Measurements from ENCODE around the gene GRID2. TPM values are rescaled to one million over a fixed set of nuclear protein-coding genes. Genes with fewer than 3 reads are reported as not detected.
A peak's percentile ranks its signal among the peaks of the same experiment; 100 is the strongest.

The GRID2 gene
- polyA plus RNA-seq, 1 donor (not counting 4 experiments of a cell fraction or from before 2014, with no cell fraction given) = not detected

DNA sequence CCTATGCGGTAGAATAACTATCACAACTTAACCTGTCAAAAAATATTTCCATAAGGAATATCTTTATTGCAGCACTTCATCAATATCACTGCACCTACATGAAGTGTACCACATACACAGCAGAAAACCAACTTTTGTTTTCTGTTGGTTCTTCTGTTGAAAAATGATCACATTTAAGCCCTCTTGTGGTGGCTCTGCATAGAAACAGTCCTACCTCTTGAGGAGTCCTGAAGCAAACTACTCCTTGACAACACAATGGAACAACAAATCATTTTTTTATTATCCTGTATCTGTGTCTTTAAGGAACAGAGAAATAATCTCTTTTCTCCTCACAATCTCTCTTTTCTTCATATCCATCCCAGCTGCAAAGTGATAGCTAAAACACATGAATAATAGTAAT, 1484.9 kb downstream of the GRID2 start:
- Histone ChIP-seq H3K9ac (ENCODE audit: control insufficient read depth, extremely low read depth, insufficient read depth, low read length) (no peak overlapping the region), H3K27ac (ENCODE audit: control insufficient read depth, insufficient read depth, low read length) (no peak overlapping the region), H3K79me2 (ENCODE audit: control insufficient read depth, insufficient read depth, low read length) (no peaks in the 10 kb centered on the region), H3K9me3 (ENCODE audit: control insufficient read depth, low read depth, low read length) (no peaks in the 10 kb centered on the region), H3K36me3 (ENCODE audit: control insufficient read depth in 2 of 2, extremely low read depth in 1 of 2, insufficient read depth in 2 of 2, low read length in 2 of 2) (no peaks in the 10 kb centered on the region), H3K4me3 (ENCODE audit: control insufficient read depth in 2 of 3, extremely low read depth in 1 of 3, insufficient read depth in 2 of 3, low read depth in 1 of 3, low read length in 3 of 3) (no peak overlapping the region), H3K4me2 (ENCODE audit: control insufficient read depth, extremely low read depth, insufficient read depth, low read depth, low read length) (no peak overlapping the region), H3K27me3 (ENCODE audit: control insufficient read depth, extremely low read depth, insufficient read depth, low read length) (no peaks in the 10 kb centered on the region), H2AFZ (ENCODE audit: control insufficient read depth, low read length) (no peak overlapping the region), H3K9me1 (ENCODE audit: control insufficient read depth, extremely low read depth, insufficient read depth, low read length) (no peaks in the 10 kb centered on the region), H3K4me1 (ENCODE audit: control insufficient read depth, extremely low read depth, insufficient read depth, low read length) (no peaks in the 10 kb centered on the region), H4K20me1 (ENCODE audit: control insufficient read depth, extremely low read depth, insufficient read depth, low read length) (no peaks in the 10 kb centered on the region)
- TF ChIP-seq, protein P1, sequence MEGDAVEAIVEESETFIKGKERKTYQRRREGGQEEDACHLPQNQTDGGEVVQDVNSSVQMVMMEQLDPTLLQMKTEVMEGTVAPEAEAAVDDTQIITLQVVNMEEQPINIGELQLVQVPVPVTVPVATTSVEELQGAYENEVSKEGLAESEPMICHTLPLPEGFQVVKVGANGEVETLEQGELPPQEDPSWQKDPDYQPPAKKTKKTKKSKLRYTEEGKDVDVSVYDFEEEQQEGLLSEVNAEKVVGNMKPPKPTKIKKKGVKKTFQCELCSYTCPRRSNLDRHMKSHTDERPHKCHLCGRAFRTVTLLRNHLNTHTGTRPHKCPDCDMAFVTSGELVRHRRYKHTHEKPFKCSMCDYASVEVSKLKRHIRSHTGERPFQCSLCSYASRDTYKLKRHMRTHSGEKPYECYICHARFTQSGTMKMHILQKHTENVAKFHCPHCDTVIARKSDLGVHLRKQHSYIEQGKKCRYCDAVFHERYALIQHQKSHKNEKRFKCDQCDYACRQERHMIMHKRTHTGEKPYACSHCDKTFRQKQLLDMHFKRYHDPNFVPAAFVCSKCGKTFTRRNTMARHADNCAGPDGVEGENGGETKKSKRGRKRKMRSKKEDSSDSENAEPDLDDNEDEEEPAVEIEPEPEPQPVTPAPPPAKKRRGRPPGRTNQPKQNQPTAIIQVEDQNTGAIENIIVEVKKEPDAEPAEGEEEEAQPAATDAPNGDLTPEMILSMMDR (optimal IDR thresholded peaks at IDR 0.05 in 1 of 3, IDR thresholded peaks at IDR 0.05 in 1 of 3, conservative IDR thresholded peaks at IDR 0.05 in 1 of 3; ENCODE audit: extremely low read depth in 1 of 3, insufficient read depth in 2 of 3, low read length in 3 of 3) = peak in 2 of 3 experiments; percentile 46 to 58
- no peak for TF ChIP-seq EZH2 (IDR thresholded peaks at IDR 0.05; ENCODE audit: low read length)
- no peak for DNase-seq (ENCODE audit: low read depth, low spot score)
- dilution Hi-C loops (cut with MboI; ENCODE audit: extremely low pct_ligation_motif_present, low sequenced_read_pairs) = no loop called here
- no peak for FAIRE-seq

DNA sequence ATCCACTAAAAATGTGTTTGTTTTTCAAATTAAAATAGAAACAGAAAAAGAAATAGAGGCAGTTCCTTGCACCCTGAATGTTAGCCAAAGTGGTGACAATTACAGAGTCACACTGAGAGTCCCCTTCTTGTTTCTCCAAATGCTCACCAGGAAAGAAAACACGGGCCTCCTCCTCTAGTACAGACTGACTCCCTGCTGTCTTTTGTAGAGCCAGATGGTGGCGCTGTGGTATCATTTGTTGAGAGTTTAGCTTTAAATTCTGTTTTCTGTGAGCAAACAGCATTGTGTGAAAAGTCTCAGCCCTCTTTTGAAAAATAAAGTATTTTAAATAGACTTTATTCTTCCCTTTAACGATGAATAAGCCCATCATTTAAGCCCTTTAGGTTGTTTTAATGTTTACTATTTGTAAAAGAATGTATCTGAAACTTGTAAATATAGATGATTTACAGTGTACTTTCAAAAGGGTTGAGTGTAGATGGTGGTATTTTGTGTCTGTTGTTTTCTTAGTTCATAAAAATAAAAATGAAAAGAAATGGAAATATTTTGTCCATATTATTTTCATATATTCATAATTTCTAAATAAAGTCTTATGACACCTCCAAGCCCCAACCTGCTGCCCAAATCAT, 1487.9 kb downstream of the GRID2 start:
- no peaks in the 10 kb centered on the region for H3K9me3 ChIP-seq (ENCODE audit: control insufficient read depth, low read depth, low read length)
- TF ChIP-seq, protein P1 (optimal IDR thresholded peaks at IDR 0.05 in 1 of 3, IDR thresholded peaks at IDR 0.05 in 1 of 3, conservative IDR thresholded peaks at IDR 0.05 in 1 of 3; ENCODE audit: extremely low read depth in 1 of 3, insufficient read depth in 2 of 3, low read length in 3 of 3) = peak; percentile 74 to 78 (median 75)
- no peak for TF ChIP-seq EZH2 (IDR thresholded peaks at IDR 0.05; ENCODE audit: low read length)
- dilution Hi-C loops (cut with MboI; ENCODE audit: extremely low pct_ligation_motif_present, low sequenced_read_pairs) = no loop called here
- H3K36me3 ChIP-seq (ENCODE audit: control insufficient read depth in 2 of 2, extremely low read depth in 1 of 2, insufficient read depth in 2 of 2, low read length in 2 of 2) = no peaks in the 10 kb centered on the region
- DNase-seq (ENCODE audit: low read depth, low spot score) = no peak
- H4K20me1 ChIP-seq (ENCODE audit: control insufficient read depth, extremely low read depth, insufficient read depth, low read length) = no peaks in the 10 kb centered on the region
- H3K79me2 ChIP-seq (ENCODE audit: control insufficient read depth, insufficient read depth, low read length) = no peaks in the 10 kb centered on the region
- no peak overlapping the region for H2AFZ ChIP-seq (ENCODE audit: control insufficient read depth, low read length)
- peak; percentile 81 for FAIRE-seq
- no peaks in the 10 kb centered on the region for H3K4me1 ChIP-seq (ENCODE audit: control insufficient read depth, extremely low read depth, insufficient read depth, low read length)
- no peak overlapping the region for H3K4me2 ChIP-seq (ENCODE audit: control insufficient read depth, extremely low read depth, insufficient read depth, low read depth, low read length)
- no peak overlapping the region for H3K4me3 ChIP-seq (ENCODE audit: control insufficient read depth in 2 of 3, extremely low read depth in 1 of 3, insufficient read depth in 2 of 3, low read depth in 1 of 3, low read length in 3 of 3)
- H3K27me3 ChIP-seq (ENCODE audit: control insufficient read depth, extremely low read depth, insufficient read depth, low read length) = no peaks in the 10 kb centered on the region
- H3K9ac ChIP-seq (ENCODE audit: control insufficient read depth, extremely low read depth, insufficient read depth, low read length) = no peak overlapping the region
- H3K27ac ChIP-seq (ENCODE audit: control insufficient read depth, insufficient read depth, low read length) = no peak overlapping the region
- no peaks in the 10 kb centered on the region for H3K9me1 ChIP-seq (ENCODE audit: control insufficient read depth, extremely low read depth, insufficient read depth, low read length)
